ENCODE results near the gene CCDC136.

DNA sequence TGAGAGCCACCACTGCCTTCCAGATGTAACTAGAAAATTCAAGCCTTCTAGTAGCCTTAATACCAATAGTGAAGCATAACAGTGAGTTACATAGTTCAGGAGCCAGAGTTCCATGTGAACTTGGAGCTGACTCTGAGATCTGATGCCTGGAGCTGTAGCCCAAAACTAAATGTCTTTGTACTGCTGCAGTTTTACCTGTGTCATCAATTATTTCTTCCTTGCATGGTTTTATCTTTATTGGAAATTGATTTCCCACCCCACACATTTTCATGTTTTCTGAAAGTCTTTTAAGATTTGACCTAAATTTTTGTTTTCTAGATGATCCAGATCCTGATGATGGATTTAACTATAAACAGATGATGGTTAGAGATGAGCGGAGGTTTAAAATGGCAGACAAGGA is 33.2 kb upstream of the CCDC136 start:
- TF ChIP-seq, protein P1, sequence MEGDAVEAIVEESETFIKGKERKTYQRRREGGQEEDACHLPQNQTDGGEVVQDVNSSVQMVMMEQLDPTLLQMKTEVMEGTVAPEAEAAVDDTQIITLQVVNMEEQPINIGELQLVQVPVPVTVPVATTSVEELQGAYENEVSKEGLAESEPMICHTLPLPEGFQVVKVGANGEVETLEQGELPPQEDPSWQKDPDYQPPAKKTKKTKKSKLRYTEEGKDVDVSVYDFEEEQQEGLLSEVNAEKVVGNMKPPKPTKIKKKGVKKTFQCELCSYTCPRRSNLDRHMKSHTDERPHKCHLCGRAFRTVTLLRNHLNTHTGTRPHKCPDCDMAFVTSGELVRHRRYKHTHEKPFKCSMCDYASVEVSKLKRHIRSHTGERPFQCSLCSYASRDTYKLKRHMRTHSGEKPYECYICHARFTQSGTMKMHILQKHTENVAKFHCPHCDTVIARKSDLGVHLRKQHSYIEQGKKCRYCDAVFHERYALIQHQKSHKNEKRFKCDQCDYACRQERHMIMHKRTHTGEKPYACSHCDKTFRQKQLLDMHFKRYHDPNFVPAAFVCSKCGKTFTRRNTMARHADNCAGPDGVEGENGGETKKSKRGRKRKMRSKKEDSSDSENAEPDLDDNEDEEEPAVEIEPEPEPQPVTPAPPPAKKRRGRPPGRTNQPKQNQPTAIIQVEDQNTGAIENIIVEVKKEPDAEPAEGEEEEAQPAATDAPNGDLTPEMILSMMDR (conservative IDR thresholded peaks at IDR 0.05 in 1 of 2, IDR thresholded peaks at IDR 0.05 in 1 of 2; ENCODE audit: extremely low read depth in 1 of 2, insufficient read depth in 1 of 2, low read depth in 1 of 2, low read length in 2 of 2), result no peak
- TF ChIP-seq EZH2 (IDR thresholded peaks at IDR 0.05; ENCODE audit: borderline replicate concordance, low read length), result no peak

Data from mammary epithelial cell (primary cell).